ENCODE results near the gene LARP7. TPM values are rescaled to one million over a fixed set of nuclear protein-coding genes. Genes with fewer than 3 reads are reported as not detected.
"Not testable (repeated sequence)": the region's sequence is repeated elsewhere in the genome, so short reads cannot be mapped to it uniquely, and the experiment has no call there.

Gene LARP7
- total RNA-seq, 1 donor from 2014 or later = 7.3 TPM

GRCh38 chr4:112652216-112652615 is 15.3 kb downstream of the LARP7 start:
- Histone ChIP-seq H3K27ac (no peak overlapping the region), H3K27me3 (no peaks in the 10 kb centered on the region), H3K4me3 (no peak overlapping the region), H3K9me3 (no peaks in the 10 kb centered on the region), H3K36me3 (peaks cover 48 to 86% of the 10 kb centered on the region in 2 donors), H3K4me1 (no peaks in the 10 kb centered on the region)
- intact Hi-C loops (cut with DNase I) = no loop called here
- TF ChIP-seq CTCF (IDR thresholded peaks at IDR 0.05) = no peak
- DNase-seq (ENCODE audit: low spot score in 2 of 2) = no peak

- intact Hi-C loops (cut with DNase I) = no loop called here
- H3K4me3 ChIP-seq = no peak overlapping the region
- no peak for DNase-seq (ENCODE audit: low spot score in 2 of 2)
- TF ChIP-seq CTCF (IDR thresholded peaks at IDR 0.05) = no peak
- H3K4me1 ChIP-seq = no peaks in the 10 kb centered on the region
- H3K27ac ChIP-seq = no peak overlapping the region
- H3K9me3 ChIP-seq = no peaks in the 10 kb centered on the region
- H3K27me3 ChIP-seq = no peaks in the 10 kb centered on the region
- peaks cover 43 to 74% of the 10 kb centered on the region in 2 donors for H3K36me3 ChIP-seq
Measured at GRCh38 chr4:112655270-112655669, 18.3 kb downstream of the LARP7 start.

GRCh38 chr4:112656115-112656514 is 19.2 kb downstream of the LARP7 start:
- H3K9me3 ChIP-seq; H3K4me1 ChIP-seq; intact Hi-C loops (cut with DNase I); H3K27ac ChIP-seq; H3K27me3 ChIP-seq; H3K4me3 ChIP-seq; DNase-seq (ENCODE audit: low spot score in 2 of 2): not testable (repeated sequence)
- peaks cover 38 to 67% of the 10 kb centered on the region in 2 donors for H3K36me3 ChIP-seq

GRCh38 chr4:112664611-112665010 is 27.7 kb downstream of the LARP7 start:
- no peak overlapping the region for H3K27ac ChIP-seq
- no peaks in the 10 kb centered on the region for H3K4me1 ChIP-seq
- H3K4me3 ChIP-seq = no peak overlapping the region
- no peak for DNase-seq (ENCODE audit: low spot score in 2 of 2)
- H3K36me3 ChIP-seq = no peaks in the 10 kb centered on the region
- H3K9me3 ChIP-seq = no peaks in the 10 kb centered on the region
- no peak for TF ChIP-seq CTCF (IDR thresholded peaks at IDR 0.05)
- intact Hi-C loops (cut with DNase I) = no loop called here
- H3K27me3 ChIP-seq = no peaks in the 10 kb centered on the region

- TF ChIP-seq CTCF (IDR thresholded peaks at IDR 0.05) = no peak
- Histone ChIP-seq H3K9me3 (no peaks in the 10 kb centered on the region), H3K4me3 (no peak overlapping the region), H3K27me3 (no peaks in the 10 kb centered on the region), H3K36me3 (no peaks in the 10 kb centered on the region), H3K27ac (no peak overlapping the region), H3K4me1 (no peaks in the 10 kb centered on the region)
- DNase-seq (ENCODE audit: low spot score in 2 of 2) = no peak
- intact Hi-C loops (cut with DNase I) = no loop called here
Measured at GRCh38 chr4:112668131-112668530, 31.2 kb downstream of the LARP7 start.

- no peak overlapping the region for H3K27ac ChIP-seq
- no peaks in the 10 kb centered on the region for H3K36me3 ChIP-seq
- H3K27me3 ChIP-seq = no peaks in the 10 kb centered on the region
- intact Hi-C loops (cut with DNase I) = no loop called here
- DNase-seq (ENCODE audit: low spot score in 2 of 2) = no peak
- no peak overlapping the region for H3K4me3 ChIP-seq
- no peak for TF ChIP-seq CTCF (IDR thresholded peaks at IDR 0.05)
- no peaks in the 10 kb centered on the region for H3K4me1 ChIP-seq
- no peaks in the 10 kb centered on the region for H3K9me3 ChIP-seq
Measured at GRCh38 chr4:112673076-112673475, 36.1 kb downstream of the LARP7 start.

All from ascending aorta (tissue), 2 donors.